IPS-NIHi7 (cell line): ENCODE data around the gene SOX30.
"Not testable (repeated sequence)": the region's sequence is repeated elsewhere in the genome, so short reads cannot be mapped to it uniquely, and the experiment has no call there.

ENCODE experiments used
- DNase-seq: peaks from one replicate; pipeline ENCODE4 v3.0.0; 2012; ENCODE audit warnings: mixed read lengths; ENCODE audit errors: extremely low spot score

Gene SOX30

DNA sequence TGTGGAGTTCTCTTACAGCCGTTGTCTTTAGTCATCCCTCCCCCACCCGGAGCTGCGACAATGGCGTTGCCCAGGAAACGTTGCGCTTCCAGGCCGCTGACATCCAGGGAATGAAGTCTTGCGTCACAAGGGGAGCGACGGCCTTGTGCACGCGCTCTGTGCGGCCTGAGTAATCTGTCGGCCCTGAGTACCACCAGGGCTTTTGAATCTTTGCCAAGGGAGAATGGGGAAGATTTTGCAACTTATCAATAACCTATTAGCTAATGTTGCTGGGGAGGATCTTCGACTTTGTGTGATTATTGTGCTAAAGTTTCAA, at the start of gene SOX30:
Gene SOX30 (minus strand): TSS at position 62 of the 316 bp plus-strand sequence. CDS start 360 bp downstream, outside the sequence.
- no peak for DNase-seq

DNA sequence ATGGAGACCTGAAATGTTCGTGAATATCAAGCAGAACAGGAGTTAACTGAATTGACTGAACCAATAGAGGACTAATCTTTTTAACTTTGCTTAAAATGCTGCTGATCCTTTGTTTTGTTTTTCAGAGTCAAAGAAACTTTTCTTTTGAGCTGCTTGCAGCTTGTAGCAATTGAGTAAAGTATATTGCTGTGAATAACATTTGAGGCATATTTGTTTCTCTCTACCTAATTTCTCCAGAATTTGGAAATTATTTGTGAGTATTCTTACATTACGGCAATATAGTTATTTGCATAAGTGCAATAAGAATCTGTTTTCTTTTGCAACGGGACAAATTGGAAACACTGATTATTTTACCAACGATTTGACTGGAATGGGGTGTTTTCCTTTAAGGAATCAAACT, 46.4 kb upstream of the SOX30 start:
- not testable (repeated sequence) for DNase-seq

DNA sequence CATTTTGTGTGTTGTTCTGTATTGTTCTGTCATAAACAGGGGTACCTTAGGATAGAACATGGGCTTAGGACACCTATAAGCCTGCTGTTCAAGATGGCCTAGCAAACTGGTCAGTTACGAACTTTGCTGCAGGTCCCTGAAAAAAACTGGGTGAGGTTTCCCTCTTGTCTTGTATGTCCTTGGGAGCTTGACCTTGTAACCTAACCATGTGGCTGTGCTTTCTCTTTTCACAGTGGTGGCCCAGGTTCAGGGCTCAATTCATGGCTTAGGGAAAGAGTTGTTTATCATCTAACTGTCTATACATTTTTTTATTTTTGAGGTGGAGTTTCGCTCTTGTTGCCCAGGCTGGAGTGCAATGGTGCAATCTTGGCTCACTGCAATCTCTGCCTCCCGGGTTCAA, 43.9 kb upstream of the SOX30 start:
- not testable (repeated sequence) for DNase-seq

DNA sequence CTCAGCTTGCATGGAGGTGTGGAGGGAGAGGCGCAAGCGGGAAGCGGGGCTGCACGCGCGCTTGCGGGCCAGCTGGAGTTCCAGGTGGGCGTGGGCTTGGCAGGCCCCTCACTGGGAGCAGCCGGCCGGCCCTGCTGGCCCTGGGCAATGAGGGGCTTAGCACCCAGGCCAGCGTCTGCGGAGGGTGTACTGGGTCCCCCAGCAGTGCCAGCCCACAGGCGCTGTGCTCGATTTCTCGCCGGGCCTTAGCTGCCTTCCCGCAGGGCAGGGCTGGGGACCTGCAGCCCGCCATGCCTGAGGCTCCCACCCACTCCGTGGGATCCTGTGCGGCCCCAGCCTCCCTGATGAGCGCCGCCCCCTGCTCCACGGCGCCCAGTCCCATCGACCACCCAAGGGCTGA, 41.6 kb upstream of the SOX30 start:
- not testable (repeated sequence) for DNase-seq

DNA sequence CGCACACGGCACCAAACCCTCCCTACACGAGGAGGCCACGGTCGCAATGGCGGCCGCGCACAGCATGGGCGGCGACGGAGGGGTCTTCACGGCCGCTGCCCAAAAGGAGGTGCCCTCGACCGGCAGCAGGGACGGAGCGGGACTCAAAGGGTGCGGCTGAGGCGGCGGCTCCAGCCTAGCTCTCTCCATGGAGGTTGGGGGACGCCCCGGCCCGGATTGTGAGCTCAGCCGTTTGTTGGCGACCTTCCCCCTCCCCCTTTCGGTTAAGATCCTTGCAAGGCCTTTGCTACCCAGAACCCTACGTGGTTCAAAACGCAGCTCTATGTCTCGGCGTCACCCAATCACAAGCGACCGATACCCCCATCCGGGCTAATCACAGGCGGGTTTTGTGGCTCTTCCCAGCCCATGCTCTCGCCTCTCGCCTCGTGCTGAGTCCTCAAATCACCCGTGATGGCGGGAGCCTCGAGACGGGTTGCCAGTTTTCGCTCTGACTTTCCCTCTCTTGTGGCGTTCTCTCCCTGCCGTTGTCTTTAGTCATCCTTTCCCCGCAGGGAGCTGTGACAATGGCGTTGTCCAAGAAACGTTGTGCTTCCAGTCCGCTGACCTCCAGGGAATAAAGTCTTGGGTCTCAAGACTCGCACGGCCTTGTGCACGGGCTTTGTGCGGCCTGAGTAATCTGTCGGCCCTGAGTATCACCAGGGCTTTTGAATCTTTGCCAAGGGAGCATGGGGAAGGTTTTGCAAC, 38.6 kb upstream of the SOX30 start:
- no peak for DNase-seq

DNA sequence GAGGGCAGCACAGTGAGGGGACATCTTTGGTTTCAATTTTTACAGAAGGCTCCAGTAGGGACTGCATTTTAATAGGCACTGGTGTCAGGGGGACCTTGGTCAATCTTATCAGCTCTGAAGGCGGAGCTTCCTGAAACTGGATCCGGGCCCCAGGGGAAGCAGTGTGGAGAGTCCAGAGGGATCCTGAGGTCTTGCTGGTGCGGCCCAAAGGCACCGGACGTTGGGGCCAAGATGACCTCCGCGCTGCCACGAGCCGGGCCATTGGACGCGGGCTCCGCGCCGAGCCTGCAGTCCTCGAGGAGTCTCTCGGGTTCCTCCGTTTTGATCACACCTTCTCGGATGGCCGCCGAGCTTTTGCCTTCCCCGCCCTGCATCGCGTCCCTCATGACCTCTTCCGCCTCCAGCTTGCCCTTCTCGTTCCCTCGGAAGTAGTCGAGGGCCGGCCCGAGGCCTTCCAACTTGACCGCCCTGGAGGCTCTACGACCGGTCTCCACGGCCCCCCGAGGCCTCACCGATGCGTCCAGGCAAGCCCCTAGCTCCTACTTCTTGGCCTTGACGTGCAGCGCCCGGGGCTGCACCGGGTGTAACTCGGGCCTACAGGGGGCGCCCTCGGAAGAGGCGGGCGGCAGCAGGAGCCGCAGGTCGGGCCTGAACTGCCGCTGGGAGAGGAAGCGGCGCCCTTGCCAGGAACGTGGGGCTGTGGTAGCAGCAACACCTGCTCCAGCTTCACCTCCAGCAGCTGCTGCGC, 37.9 kb upstream of the SOX30 start:
- DNase-seq, result peak; percentile 35

DNA sequence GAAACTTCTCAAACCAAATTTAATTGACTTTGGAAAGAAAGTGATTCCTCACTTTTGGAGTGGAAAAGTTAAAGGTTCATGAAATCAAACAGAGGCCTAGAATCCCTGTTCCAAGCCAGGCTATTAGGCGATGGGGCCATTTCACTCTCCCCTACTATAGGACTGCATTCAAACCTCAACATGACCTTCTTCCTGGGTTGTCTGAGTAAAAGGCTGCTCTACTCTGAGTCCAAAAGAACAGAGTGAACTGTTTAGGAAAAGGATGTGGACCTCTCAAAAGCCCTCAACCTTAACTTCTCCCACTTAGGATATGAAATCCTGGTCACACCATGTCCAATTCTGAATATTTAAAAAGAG, 34.9 kb upstream of the SOX30 start:
- no peak for DNase-seq

DNA sequence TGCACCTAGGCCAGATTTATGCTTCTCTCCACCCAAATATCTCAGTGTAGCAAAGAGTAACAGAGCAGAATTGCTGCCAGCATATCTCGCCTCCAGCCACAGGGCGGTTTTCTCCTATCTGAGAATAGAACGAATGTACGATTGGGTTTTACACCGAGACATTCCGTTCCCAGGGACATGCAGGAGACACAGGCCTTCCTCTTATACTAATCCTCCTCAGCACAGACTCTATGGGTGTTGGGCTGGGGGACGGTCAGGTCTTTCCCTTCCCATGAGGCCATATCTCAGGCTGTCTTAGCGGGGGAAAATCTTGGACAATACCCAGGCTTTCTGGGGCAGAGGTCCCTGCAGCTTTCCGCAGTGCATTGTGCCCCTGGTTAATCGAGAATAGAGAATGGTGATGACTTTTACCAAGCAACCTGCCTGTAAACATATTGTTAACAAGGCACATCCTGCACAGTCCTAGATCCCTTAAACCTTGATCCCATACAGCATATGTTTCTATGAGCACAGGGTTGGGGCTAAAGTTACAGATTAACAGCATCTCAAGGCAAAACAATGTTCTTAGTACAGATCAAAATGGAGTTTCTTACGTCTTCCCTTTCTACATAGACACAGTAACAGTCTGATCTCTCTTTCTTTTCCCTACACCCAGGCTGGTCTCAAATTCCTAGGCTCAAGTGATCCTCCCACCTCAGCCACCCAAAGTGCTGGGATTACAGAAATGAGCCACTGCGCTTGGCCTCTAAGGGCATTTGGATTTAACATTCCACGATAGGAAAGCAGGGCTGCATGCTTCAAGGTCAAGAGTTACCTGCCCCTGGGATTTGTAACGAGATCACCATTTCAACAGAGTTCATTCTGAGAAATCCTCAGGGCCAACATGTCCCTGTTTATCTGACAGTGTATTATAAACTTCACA, 34.3 kb upstream of the SOX30 start:
- not testable (repeated sequence) for DNase-seq

DNA sequence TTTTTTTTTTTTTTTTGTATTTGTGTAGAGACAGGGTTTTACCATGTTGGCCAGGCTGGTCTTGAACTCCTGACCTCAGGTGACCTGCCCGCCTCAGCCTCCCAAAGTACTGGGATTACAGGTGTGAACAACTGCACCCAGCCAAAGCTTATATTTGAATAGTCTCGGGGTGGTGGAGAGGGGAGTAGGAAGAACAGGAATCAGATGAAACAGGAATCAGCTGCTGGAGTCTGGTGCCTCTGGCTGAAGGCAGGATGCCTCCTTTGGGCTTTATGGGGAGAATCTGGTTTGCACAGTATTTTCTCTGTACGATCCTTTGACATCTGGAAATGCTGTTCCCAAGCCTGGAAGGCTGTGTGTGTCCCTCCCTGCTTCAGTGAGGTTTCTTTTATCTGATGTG, 30.0 kb upstream of the SOX30 start:
- no peak for DNase-seq

DNA sequence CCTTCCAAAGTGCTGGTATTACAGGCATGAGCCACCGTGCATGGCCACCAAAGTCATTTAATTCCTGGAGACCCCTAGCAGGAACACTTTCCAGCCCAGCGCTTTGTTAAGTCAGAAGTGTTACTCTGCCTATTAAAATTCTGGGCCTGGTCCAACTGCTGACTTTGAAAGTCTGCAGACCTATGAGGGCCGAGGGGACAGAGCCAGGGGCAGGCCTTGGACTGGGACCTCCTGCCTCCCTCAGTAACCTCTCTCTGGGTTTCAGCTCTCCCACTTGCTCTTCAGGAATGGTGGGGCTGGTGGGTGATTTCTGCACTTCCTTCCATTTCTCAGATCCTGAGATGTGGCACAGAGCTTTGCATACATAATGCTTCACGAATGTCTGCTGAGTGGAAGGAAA, 28.8 kb upstream of the SOX30 start:
- no peak for DNase-seq

DNA sequence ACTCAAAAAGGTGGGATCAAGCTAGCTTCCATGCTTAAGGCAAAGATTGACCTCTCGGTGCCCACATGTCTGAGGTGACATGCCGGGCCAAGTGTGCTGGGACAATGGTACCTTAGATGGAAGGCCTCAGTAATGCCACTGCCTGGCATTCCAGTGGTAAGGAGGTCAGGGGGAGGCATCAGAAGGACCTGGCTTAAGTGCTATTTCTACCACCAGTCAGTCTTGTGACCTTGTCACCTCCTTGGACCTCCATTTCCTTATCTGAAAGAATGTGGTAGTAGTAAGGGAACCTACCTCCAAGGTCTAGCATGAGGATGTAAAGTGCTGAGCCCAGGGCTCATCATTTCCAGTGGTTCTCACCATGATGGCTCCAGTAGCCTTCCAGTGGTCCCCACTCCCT, 28.0 kb upstream of the SOX30 start:
- DNase-seq, result no peak

DNA sequence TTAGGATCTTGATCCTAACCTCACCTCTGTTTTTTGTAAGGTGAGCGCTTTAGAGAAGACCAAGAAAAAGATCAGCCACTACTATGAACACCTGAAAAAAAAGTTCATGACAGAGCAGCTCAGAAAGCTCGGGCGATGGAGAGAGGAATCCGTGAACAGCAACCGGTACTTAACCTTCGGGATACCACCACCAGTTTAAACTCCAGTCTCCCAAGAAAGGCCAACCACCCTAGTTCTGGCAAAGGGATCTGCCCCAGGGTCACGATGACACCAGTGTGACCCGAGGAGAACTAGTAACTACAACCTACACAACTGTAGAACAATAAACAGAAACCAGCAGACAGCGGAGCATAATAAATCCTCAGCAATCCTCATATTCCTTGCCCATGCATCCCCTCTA, 27.6 kb upstream of the SOX30 start:
- DNase-seq, result no peak

DNA sequence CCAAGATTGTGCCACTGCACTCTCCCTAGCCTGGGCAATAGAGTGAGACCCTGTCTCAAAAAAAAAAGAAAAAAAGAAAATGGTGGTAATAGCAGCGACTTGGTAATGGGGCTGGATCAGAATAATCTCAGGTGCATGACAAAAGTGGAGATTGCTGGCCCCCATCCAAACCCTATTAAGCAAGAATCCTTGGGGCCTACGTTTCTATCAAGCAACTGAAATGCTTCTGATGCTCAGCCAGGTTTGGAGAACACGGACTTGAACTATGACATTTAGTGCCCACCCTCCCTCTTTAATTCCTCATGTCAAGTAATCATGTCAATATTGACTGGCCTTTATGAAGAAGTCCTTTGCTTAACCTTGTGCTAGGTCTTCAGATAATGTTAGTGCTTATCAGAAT, 25.7 kb upstream of the SOX30 start:
- no peak for DNase-seq

DNA sequence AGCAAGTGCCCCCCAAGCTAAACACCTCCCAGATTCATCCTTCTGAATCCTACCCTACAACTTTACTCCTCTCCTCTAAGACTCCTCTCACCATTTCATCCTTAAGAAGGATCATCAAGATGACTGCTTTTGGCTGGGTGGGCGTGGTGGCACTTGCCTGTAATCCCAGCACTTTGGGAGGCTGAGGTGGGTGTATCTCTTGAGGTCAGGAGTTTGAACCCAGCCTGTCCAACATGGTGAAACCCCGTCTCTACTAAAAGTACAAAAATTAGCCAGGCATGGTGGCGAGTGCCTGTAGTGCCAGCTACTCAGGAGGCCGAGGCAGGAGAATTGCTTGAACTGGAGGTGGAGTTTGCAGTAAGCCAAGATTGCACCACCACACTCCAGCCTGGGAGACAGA, 22.1 kb upstream of the SOX30 start:
- DNase-seq, result not testable (repeated sequence)

DNA sequence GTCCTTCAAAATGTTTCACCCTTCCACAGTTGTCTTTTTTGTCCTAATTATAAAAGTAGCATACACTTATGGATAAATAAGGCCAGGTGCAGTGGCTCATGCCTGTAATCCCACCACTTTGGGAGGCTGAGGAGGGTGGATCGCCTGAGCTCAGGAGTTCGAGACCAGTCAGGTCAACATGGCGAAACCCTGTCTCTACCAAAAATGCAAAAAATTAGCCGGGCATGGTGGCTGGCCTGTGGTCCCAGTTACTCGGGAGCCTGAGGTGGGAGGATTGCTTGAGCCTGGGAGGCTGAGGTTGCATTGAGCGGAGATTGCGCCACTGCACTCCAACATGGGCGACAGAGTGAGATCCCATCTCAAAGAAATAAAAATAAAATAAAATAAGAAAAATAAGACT, 20.7 kb upstream of the SOX30 start:
- no peak for DNase-seq

DNA sequence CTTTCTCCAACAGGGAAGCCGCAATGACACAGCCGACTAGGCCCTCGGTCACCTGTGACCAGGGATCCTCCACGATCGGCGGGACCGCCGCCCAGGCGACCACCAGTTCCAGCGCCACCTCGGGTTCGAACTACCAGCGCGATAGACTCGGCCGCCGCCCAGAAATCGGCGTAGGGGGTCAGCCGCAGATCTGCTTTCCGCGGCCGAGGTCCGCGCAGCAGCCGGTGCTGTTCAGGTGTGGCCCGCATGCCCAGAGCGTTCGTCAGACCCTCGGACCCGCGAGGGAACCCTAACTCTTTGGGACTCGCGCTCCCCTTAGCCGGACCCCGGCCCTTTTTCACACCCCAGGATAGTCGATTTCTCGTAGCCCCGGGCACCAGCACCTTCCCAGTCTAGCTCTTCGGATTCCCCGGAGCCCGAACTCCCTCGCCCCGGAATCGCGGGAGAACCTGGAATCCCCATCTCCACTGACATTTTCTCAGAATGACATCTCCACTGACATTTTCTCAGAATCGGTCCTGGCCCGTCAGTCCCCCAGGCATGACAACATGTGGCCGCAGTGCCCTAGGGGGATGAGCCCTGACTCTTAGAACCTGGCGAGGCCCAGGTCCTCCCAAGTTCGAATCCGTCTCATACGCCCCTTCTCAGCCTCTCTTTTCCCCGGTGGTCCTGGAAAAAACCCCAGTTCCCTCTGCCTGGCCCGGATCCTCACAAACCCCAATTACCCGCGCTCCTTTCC, 19.5 kb upstream of the SOX30 start:
- DNase-seq, result peak; percentile 36

DNA sequence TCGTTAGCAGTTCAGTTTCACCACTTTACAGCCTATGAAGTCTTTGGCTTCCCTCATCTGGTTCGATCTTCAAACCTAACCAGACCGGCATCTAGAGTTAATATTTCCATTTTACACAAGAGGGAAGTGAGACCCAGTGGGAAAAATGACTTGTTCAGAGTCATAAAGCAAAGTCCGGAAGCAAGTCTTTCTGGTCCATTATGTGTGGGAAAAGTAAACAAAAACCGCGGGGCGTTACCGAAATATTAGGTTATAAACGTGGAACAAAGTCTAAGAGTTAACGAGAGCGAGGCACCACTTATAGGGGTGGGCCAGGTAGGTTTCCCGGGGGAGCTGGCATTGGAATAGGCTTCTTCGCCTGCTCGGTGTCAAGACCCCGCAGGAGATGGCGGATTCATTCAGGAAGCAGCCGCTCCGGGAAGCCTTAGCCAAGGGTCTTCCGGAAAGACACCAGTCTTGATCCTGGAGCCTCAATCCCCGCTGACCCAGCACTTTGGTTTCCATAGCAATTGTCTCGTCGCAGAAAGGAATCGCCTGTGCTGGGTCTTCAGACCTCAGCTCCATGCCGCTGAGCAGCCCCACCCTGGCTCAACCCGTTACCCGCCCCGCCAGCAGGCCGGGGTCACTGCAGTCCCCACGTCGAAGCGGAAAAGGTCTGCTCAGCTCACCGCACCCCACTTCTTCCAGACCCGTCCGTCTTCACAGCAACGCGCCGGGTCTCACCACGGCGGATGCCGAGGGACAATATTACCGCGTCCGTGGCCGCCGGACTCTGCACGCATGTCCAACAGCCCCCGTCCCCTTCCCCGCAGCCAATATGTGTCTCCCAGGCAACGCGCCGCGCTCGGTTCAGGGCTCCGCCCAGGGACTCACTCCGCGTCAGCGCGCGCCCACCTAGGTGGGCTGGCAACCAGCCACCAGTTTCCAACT, 18.7 kb upstream of the SOX30 start, which contains the start of gene C5orf52:
Gene C5orf52 (plus strand): TSS at position 872 of the 930 bp plus-strand sequence. CDS start 82 bp downstream, outside the sequence.
- DNase-seq, result peak; percentile 77

DNA sequence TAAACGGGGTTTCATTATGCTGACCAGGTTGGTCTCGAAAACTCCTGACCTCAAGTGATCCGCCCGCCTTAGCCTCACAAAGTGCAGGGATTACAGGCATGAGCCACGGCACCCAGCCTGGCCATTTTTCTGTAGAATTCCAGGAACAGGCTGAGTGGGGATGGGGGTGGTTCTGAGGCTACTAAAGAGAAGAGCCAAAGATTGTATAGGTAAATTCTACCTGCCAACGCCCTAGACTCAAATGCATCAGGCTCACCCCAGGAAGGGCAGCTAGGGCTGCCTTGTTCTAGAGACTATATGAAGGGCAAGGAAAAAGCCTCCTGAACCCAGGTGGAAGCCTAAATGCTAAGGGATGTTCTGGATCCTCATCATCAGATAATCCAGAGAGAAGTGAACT, 17.5 kb upstream of the SOX30 start:
- DNase-seq, result no peak

DNA sequence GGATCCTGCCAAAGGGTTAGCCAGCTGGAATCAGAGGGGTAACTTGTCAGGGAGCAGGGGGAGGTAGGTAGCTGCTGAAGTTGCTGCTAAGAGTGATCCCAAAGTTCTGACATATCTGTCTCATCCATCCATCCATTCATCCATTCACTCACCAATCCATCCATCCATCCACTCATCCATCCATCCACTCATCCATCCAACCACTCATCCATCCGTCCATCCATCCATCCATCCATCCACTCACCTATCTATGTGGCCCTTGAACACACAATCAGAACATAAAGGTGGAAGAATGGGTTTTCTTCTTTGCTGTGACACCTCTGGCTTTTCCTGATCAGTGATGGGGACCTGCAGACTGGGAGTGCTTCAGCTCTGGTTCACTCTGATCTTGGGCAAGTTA, 16.1 kb upstream of the SOX30 start:
- DNase-seq, result no peak

DNA sequence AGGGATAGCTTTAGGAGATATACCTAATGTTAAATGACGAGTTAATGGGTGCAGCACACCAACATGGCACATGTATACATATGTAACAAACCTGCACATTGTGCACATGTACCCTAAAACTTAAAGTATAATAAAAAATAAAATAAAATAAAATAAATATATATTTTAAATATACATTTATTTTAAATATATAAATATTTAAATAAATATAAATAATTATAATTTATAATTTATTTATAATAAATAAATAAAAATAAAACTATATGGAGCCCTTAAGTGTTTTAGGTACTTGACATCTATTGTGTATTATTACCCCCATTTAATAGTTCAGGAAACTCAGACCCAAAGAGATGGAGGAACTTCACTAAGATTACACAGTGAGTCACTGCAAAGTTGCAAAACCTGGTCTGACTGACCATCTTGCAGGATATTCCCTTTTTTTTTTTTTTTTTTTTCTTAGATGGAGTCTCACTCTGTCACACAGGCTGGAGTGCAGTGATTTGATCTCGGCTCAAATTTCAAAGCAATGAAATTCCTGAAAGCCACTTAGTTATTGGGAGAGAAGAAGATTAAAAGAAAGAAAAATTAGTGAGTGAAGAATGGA, 13.3 kb upstream of the SOX30 start:
- no peak for DNase-seq
